Breast epithelium (tissue), 3 donors: ENCODE results near the gene NKAIN1.

Experiments used
- POLR2A ChIP-seq: fragments of 450-650 bp; IDR thresholded peaks from one replicate; pipeline ENCODE4 v1.6.1; 2016; ENCODE audit warnings: antibody characterized with exemption, mild to moderate bottlenecking, moderate library complexity
- TF ChIP-seq, protein P1 (sequence below), 3 donors: fragments of 450-650 bp; IDR thresholded peaks; one replicate each; pipeline ENCODE4 v1.5.1; 2016 to 2017; ENCODE audit warnings: antibody characterized with exemption in 3 of 3, mild to moderate bottlenecking in 3 of 3, moderate library complexity in 3 of 3

DNA sequence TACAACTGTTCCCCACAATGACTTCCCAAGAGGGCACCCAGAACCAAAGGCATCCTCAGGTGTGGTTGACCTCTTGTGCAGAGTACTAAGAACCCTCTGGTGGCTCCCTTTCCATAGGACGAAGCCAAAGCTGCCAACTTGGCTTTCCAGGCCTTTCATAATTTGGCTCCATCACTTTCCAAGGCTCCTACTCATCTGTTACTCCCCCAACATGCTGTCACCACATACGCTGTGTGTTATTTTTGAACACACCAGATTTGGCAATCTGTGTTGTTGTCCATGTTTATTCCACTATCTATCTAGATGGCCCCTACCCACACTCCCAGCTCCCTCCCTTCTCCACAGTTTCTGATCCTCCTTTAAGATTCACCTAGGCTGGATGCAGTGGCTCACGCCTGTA lies 10.2 kb upstream of the NKAIN1 start:
- TF ChIP-seq, protein P1, sequence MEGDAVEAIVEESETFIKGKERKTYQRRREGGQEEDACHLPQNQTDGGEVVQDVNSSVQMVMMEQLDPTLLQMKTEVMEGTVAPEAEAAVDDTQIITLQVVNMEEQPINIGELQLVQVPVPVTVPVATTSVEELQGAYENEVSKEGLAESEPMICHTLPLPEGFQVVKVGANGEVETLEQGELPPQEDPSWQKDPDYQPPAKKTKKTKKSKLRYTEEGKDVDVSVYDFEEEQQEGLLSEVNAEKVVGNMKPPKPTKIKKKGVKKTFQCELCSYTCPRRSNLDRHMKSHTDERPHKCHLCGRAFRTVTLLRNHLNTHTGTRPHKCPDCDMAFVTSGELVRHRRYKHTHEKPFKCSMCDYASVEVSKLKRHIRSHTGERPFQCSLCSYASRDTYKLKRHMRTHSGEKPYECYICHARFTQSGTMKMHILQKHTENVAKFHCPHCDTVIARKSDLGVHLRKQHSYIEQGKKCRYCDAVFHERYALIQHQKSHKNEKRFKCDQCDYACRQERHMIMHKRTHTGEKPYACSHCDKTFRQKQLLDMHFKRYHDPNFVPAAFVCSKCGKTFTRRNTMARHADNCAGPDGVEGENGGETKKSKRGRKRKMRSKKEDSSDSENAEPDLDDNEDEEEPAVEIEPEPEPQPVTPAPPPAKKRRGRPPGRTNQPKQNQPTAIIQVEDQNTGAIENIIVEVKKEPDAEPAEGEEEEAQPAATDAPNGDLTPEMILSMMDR (IDR thresholded peaks at IDR 0.05), result no peak
- TF ChIP-seq POLR2A, result no peak
